A673 (cell line): ENCODE measurements around the gene CLEC7A.

Experiments
- CTCF ChIP-seq: fragments of 300-800, 200-600 bp; sonication (generic); conservative IDR thresholded peaks from 2 replicates; pipeline ENCODE4 v1.5.1; 2017; ENCODE audit warnings: low read depth, mild to moderate bottlenecking, antibody characterized with exemption, low read length, moderate library complexity, mixed read lengths
- EZH2 ChIP-seq: fragments of 200-600 bp; sonication (generic); IDR thresholded peaks from 2 replicates; pipeline ENCODE4 v1.6.1; 2017; ENCODE audit warnings: borderline replicate concordance, low read depth, mild to moderate bottlenecking, mixed read lengths, antibody characterized with exemption, low read length; ENCODE audit not compliant: poor library complexity, severe bottlenecking

GRCh38 chr12:10113075-10113474 lies 16.9 kb downstream of the CLEC7A start:
- no peak for TF ChIP-seq CTCF
- no peak for TF ChIP-seq EZH2
